GM12878 (cell line): ENCODE data around the gene CPNE4. TPM values are rescaled to one million over a fixed set of nuclear protein-coding genes. Genes with fewer than 3 reads are reported as not detected.

Experiments used
- ATAC-seq: fragments of 200-7000 bp; cut with Tn5 transposase; 3 replicates; pipeline ENCODE4 v1.9.1; 2020; ENCODE audit warnings: mild to moderate bottlenecking, moderate library complexity
- BruUV-seq: library from RNA; stranded (reverse); fragments of 400-500 nt; replicated peaks from 2 replicates; lab custom pipeline; 2021; lab: Mats Ljungman, UMichigan
- CTCF ChIA-PET: fragments of 300-600 bp; sonication (Branson Sonifier 250); formaldehyde crosslinking; extraction: SDS; loops from one replicate; lab custom pipeline; 2021; ENCODE audit warnings: inconsistent platforms; lab: Yijun Ruan, JAX
- POLR2A ChIA-PET: fragments of 350-600 bp; formaldehyde crosslinking; extraction: SDS; loops from one replicate; lab custom pipeline; 2021; ENCODE audit warnings: inconsistent platforms; lab: Charles Lee
- RAD21 ChIA-PET: fragments of 300-600 bp; sonication (Branson Sonifier 250); formaldehyde crosslinking; loops from one replicate; lab custom pipeline; 2023; ENCODE audit warnings: antibody characterized with exemption; ENCODE audit not compliant: unreplicated experiment; lab: Charles Lee
- SMC1A ChIA-PET: fragments of 300-600 bp; sonication (Branson Sonifier 250); formaldehyde crosslinking; loops from one replicate; lab custom pipeline; 2023; ENCODE audit not compliant: unreplicated experiment, uncharacterized antibody; lab: Charles Lee
- DNase-seq: peaks from one replicate; pipeline ENCODE4 v3.0.0-alpha.2; 2011; ENCODE audit warnings: low read depth, low spot score
- FAIRE-seq: peaks from 3 replicates; lab custom pipeline; 2011; peaks lifted over from hg19 to GRCh38; lab: Jason Lieb, UNC
- H2AFZ ChIP-seq: 2 replicates; pipeline ENCODE4 v1.6.0; 2011; ENCODE audit warnings: low read depth, low read length, control low read depth; ENCODE audit not compliant: control insufficient read depth
- H3K27ac ChIP-seq: 2 replicates; pipeline ENCODE4 v1.5.1; 2011; ENCODE audit warnings: control low read depth; ENCODE audit not compliant: control insufficient read depth, insufficient read depth
- H3K27me3 ChIP-seq, 2 experiments: replicated peaks in 1 of 2; 2 replicates each; pipeline versions ENCODE4 v1.6.0 to v1.6.1; 2011; ENCODE audit warnings: low read length in 1 of 2; ENCODE audit not compliant: control insufficient read depth in 2 of 2, insufficient read depth in 2 of 2
- H3K36me3 ChIP-seq, 2 experiments: 2 replicates each; pipeline ENCODE4 v1.5.1; 2011; ENCODE audit warnings: low read length in 1 of 2; ENCODE audit not compliant: control insufficient read depth in 2 of 2, insufficient read depth in 2 of 2
- H3K4me1 ChIP-seq: 2 replicates; pipeline ENCODE4 v1.6.1; 2011; ENCODE audit warnings: mild to moderate bottlenecking, low read length, moderate library complexity, mixed read lengths; ENCODE audit not compliant: control insufficient read depth, insufficient read depth
- H3K4me2 ChIP-seq: 2 replicates; pipeline ENCODE4 v1.6.0; 2011; ENCODE audit warnings: control low read depth; ENCODE audit not compliant: control insufficient read depth, insufficient read depth
- H3K4me3 ChIP-seq: fragments of 200-600 bp; sonication (generic); 2 replicates; pipeline ENCODE4 v1.5.1; 2016
- H3K79me2 ChIP-seq: 2 replicates; pipeline ENCODE4 v1.6.0; 2011; ENCODE audit warnings: low read length; ENCODE audit not compliant: control insufficient read depth, insufficient read depth
- H3K9ac ChIP-seq: 2 replicates; pipeline ENCODE4 v1.8.0; 2011; ENCODE audit warnings: low read length, control low read depth, mixed read lengths; ENCODE audit not compliant: control insufficient read depth, insufficient read depth
- H3K9me3 ChIP-seq: replicated peaks from 3 replicates; pipeline ENCODE4 v1.5.1; 2011; ENCODE audit warnings: mild to moderate bottlenecking, low read length; ENCODE audit not compliant: control insufficient read depth, insufficient read depth
- H4K20me1 ChIP-seq: 2 replicates; pipeline ENCODE4 v1.6.0; 2011; ENCODE audit not compliant: control insufficient read depth, insufficient read depth
- ETV6 ChIP-seq, 2 experiments: fragments of 450-650 bp in 1 of 2; IDR thresholded peaks in 1 of 2; conservative IDR thresholded peaks in 1 of 2; 2 replicates each; pipeline ENCODE4 v1.6.1; 2014; ENCODE audit warnings: antibody characterized with exemption in 1 of 2, borderline replicate concordance in 1 of 2, low read depth in 1 of 2, mild to moderate bottlenecking in 1 of 2, moderate library complexity in 1 of 2
- FOXM1 ChIP-seq: IDR thresholded peaks from 2 replicates; pipeline ENCODE4 v1.6.1; 2012; ENCODE audit warnings: low read depth, mild to moderate bottlenecking, inconsistent platforms, low read length, moderate library complexity
- HDAC2 ChIP-seq: fragments of 200-600 bp; sonication (generic); IDR thresholded peaks from 2 replicates; pipeline ENCODE4 v1.6.1; 2017
- IKZF2 ChIP-seq, 2 experiments: fragments of 450-650 bp; IDR thresholded peaks; 2 replicates each; pipeline ENCODE4 v1.6.1; 2017; ENCODE audit warnings: mild to moderate bottlenecking in 2 of 2, moderate library complexity in 2 of 2
- IRF5 ChIP-seq: fragments of 450-650 bp; IDR thresholded peaks from 2 replicates; pipeline ENCODE4 v1.6.1; 2017; ENCODE audit warnings: borderline replicate concordance
- NFXL1 ChIP-seq: fragments of 450-650 bp; IDR thresholded peaks from 2 replicates; pipeline ENCODE4 v1.6.1; 2017; ENCODE audit warnings: antibody characterized with exemption, mild to moderate bottlenecking, borderline replicate concordance
- NFYA ChIP-seq: IDR thresholded peaks from 2 replicates; pipeline ENCODE4 v1.6.1; 2011; ENCODE audit warnings: low read depth, mild to moderate bottlenecking, low read length, improper control_type of control experiment, borderline replicate concordance
- RAD21 ChIP-seq: IDR thresholded peaks from 2 replicates; pipeline ENCODE4 v1.6.1; 2011; ENCODE audit warnings: mild to moderate bottlenecking, low read depth, low read length, moderate library complexity; ENCODE audit not compliant: insufficient read depth
- RELB ChIP-seq: fragments of 450-650 bp; IDR thresholded peaks from 2 replicates; pipeline ENCODE4 v1.6.1; 2017; ENCODE audit warnings: low read depth, mild to moderate bottlenecking, moderate library complexity
- SKIL ChIP-seq: fragments of 450-650 bp; IDR thresholded peaks from 2 replicates; pipeline ENCODE4 v1.6.1; 2017; ENCODE audit warnings: mild to moderate bottlenecking, low read depth, inconsistent platforms; ENCODE audit not compliant: poor library complexity, severe bottlenecking
- STAT3 ChIP-seq: IDR thresholded peaks from 2 replicates; pipeline ENCODE4 v1.6.1; 2011; ENCODE audit warnings: low read depth, low read length, improper control_type of control experiment
- USF2 ChIP-seq: IDR thresholded peaks from 2 replicates; pipeline ENCODE4 v1.6.1; 2011; ENCODE audit warnings: low read depth, low read length, improper control_type of control experiment, borderline replicate concordance
- ZNF687 ChIP-seq: fragments of 450-650 bp; IDR thresholded peaks from 2 replicates; pipeline ENCODE4 v1.6.1; 2017; ENCODE audit warnings: mild to moderate bottlenecking, moderate library complexity
- WGBS: methylation state at CpG from one replicate; pipeline ENCODE4 v1.1.6; 2016; ENCODE audit warnings: low lambda C conversion rate; ENCODE audit not compliant: insufficient replicate concordance, insufficient coverage; ENCODE audit errors: missing lambda C conversion rate; 5-methylcytosine and 5-hydroxymethylcytosine counted together
- in situ Hi-C: fragments of 300-500 bp; cut with MboI; formaldehyde crosslinking; loops from 9 replicates; pipeline ENCODE4 v1.14.3; 2018; ENCODE audit warnings: mixed read lengths
- intact Hi-C: fragments of 100-400 bp; cut with micrococcal nuclease; formaldehyde crosslinking; loops from one replicate; pipeline ENCODE4 v1.14.2; 2022; ENCODE audit not compliant: unreplicated experiment
- polyA plus RNA-seq, 11 experiments: library from polyadenylated mRNA; depleted of rRNA in 4 of 11; unstranded in 6 of 11; stranded (reverse) in 5 of 11; fragments of >200 nt; fragmentation: Nextera tagmentation in 4 of 11; fragmentation: Illumina TruSeq in 1 of 11; extraction: Ambion mirVana in 4 of 11; extraction: Trizol in 1 of 11; gene quantifications; 1 replicate in 1 of 11; 2 replicates in 10 of 11; pipeline versions ENCODE4 v1.2.1 to v1.2.3, GENCODE V29; 2011 to 2016; ENCODE audit warnings: inconsistent platforms in 2 of 11, missing spikeins in 2 of 11, low read depth in 1 of 11
- total RNA-seq, 4 experiments: library from RNA; depleted of rRNA in 3 of 4; stranded (reverse); fragments of >200 nt in 3 of 4; fragmentation: Illumina TruSeq in 1 of 4; extraction: Trizol in 1 of 4; gene quantifications; 2 replicates each; pipeline versions ENCODE4 v1.2.1 to v1.2.3, GENCODE V29; 2013 to 2021

The CPNE4 gene
- total and polyA plus RNA-seq, 10 of the 15 experiments (the other 5 are each of a cell fraction or from before 2014, with no cell fraction given), result 0.17 to 1.9 (median 0.48) TPM; not detected in 1

- H3K79me2 ChIP-seq, result no peaks in the 10 kb centered on the region
- intact Hi-C loops (no loop called here), in situ Hi-C loops (no loop called here)
- TF ChIP-seq RELB (peak; percentile 88), ETV6 (conservative IDR thresholded peaks at IDR 0.05 in 1 of 2, IDR thresholded peaks at IDR 0.05 in 1 of 2; ENCODE audit: borderline replicate concordance in 1 of 2, low read depth in 1 of 2) (no peak), USF2 (no peak), RAD21 (no peak), NFXL1 (no peak), HDAC2 (no peak), SKIL (no peak), NFYA (no peak), IKZF2 (IDR thresholded peaks at IDR 0.05) (peak; percentile 95), ZNF687 (no peak), IRF5 (no peak), FOXM1 (no peak; the same call in 1 of the 2 replicates), STAT3 (no peak)
Measured at GRCh38 chr3:131688370-131688769, 346.4 kb downstream of the CPNE4 start.

More at GRCh38 chr3:131688370-131688769, 346.4 kb downstream of the CPNE4 start:
- SMC1A ChIA-PET, result interaction anchor here (1.0 to 2.1 kb wide), 5 partner anchors 11 to 27 kb away, joined by 3 to 6 read pairs (median 4); no protein-coding TSS in a partner anchor
- Histone ChIP-seq H3K36me3 (no peaks in the 10 kb centered on the region), H3K4me1 (no peaks in the 10 kb centered on the region), H4K20me1 (no peaks in the 10 kb centered on the region), H3K9me3 (no peaks in the 10 kb centered on the region; the same call in 2 of the 3 replicates), H3K4me2 (no peak overlapping the region), H3K4me3 (0 out of 2 replicates have a peak overlapping the region, but pooled peaks have one; percentile 31), H3K9ac (no peak overlapping the region), H3K27me3 (no peaks in the 10 kb centered on the region), H2AFZ (no peak overlapping the region; the same call in 1 of the 2 replicates), H3K27ac (no peak overlapping the region)
- no TSS peak for BruUV-seq
- CTCF ChIA-PET, result no interaction called here
- RAD21 ChIA-PET, result interaction anchor here (1.2 kb wide), 1 partner anchor 138 kb away, joined by 4 read pairs; no protein-coding TSS in a partner anchor
- DNase-seq, result no peak
- POLR2A ChIA-PET, result interaction anchor here (1.2 kb wide), 1 partner anchor 81 kb away, joined by 3 read pairs; no protein-coding TSS in a partner anchor
- WGBS, result 12% methylated on average over 3 of the region's 3 CpGs
- no peak for FAIRE-seq
- ATAC-seq, result peak; percentile 73
